ENCODE data around the gene MFRP. TPM values are rescaled to one million over a fixed set of nuclear protein-coding genes. Genes with fewer than 3 reads are reported as not detected.

Gene MFRP
- total and polyA plus RNA-seq, 10 of the 15 experiments (the other 5 are each of a cell fraction or from before 2014, with no cell fraction given) = not detected

DNA sequence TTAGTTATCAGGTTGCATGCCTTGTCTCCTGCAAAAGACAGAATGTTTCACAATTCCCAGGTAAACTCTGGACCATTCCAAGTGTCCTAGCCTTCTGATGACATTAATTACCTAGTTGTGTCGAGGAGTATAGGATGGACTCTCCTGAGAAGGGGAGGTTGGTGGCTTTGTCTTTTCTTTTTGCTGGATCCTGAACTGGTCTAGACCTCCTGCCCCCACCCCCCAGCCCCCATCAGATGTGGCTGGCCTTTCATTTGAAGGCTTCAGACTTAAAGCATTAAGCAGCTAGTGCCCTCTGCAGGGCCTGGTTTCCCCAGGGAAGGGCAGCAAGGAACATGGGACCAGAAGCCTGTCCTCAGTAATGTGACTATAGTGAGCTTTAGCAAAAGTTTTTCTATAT, 39.3 kb downstream of the MFRP start:
- intact Hi-C loops (cut with micrococcal nuclease; ENCODE audit: unreplicated experiment) (no loop called here), in situ Hi-C loops (cut with MboI) (no loop called here)
- Histone ChIP-seq H3K36me3 (ENCODE audit: control insufficient read depth in 2 of 2, insufficient read depth in 2 of 2, low read length in 1 of 2) (peaks cover 13 to 14% of the 10 kb centered on the region in 2 experiments; a peak in 3 of 4 replicates), H3K4me1 (ENCODE audit: control insufficient read depth, insufficient read depth, low read length) (no peaks in the 10 kb centered on the region), H3K27ac (ENCODE audit: control insufficient read depth, insufficient read depth) (no peak overlapping the region), H3K4me3 (no peak overlapping the region), H3K4me2 (ENCODE audit: control insufficient read depth, insufficient read depth) (no peak overlapping the region), H2AFZ (ENCODE audit: control insufficient read depth, low read depth, low read length) (no peak overlapping the region), H3K9me3 (replicated peaks; ENCODE audit: control insufficient read depth, insufficient read depth, low read length) (no peaks in the 10 kb centered on the region), H3K27me3 (replicated peaks in 1 of 2; ENCODE audit: control insufficient read depth in 2 of 2, insufficient read depth in 2 of 2, low read length in 1 of 2) (no peaks in the 10 kb centered on the region), H3K9ac (ENCODE audit: control insufficient read depth, insufficient read depth, low read length) (no peak overlapping the region), H3K79me2 (ENCODE audit: control insufficient read depth, insufficient read depth, low read length) (no peaks in the 10 kb centered on the region), H4K20me1 (ENCODE audit: control insufficient read depth, insufficient read depth) (no peaks in the 10 kb centered on the region)
- DNase-seq (ENCODE audit: low read depth, low spot score) (no peak), FAIRE-seq (no peak), ATAC-seq (no peak; the same call in 2 of the 3 replicates)
- POLR2A ChIA-PET = interaction anchor here (0.6 kb wide), 1 partner anchor 838 kb away, joined by 3 read pairs; no protein-coding TSS in a partner anchor
- WGBS (ENCODE audit: insufficient coverage, insufficient replicate concordance, low lambda C conversion rate, missing lambda C conversion rate) = 0% methylated on average over 1 of the region's 1 CpG
- CTCF ChIA-PET = interaction anchor here (1.0 to 5.1 kb wide), 12 partner anchors 9 to 223 kb away, joined by 3 to 45 read pairs (median 4); partner anchors contain the start of gene HMBS
- RAD21 ChIA-PET (ENCODE audit: unreplicated experiment) = interaction anchor here (1.0 to 1.6 kb wide), 3 partner anchors 14 to 101 kb away, joined by 3 to 4 read pairs (median 3); partner anchors contain the start of gene CBL
- no TSS peak for BruUV-seq (replicated peaks)
- TF ChIP-seq, protein P1, sequence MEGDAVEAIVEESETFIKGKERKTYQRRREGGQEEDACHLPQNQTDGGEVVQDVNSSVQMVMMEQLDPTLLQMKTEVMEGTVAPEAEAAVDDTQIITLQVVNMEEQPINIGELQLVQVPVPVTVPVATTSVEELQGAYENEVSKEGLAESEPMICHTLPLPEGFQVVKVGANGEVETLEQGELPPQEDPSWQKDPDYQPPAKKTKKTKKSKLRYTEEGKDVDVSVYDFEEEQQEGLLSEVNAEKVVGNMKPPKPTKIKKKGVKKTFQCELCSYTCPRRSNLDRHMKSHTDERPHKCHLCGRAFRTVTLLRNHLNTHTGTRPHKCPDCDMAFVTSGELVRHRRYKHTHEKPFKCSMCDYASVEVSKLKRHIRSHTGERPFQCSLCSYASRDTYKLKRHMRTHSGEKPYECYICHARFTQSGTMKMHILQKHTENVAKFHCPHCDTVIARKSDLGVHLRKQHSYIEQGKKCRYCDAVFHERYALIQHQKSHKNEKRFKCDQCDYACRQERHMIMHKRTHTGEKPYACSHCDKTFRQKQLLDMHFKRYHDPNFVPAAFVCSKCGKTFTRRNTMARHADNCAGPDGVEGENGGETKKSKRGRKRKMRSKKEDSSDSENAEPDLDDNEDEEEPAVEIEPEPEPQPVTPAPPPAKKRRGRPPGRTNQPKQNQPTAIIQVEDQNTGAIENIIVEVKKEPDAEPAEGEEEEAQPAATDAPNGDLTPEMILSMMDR (IDR thresholded peaks at IDR 0.05 in 2 of 3, conservative IDR thresholded peaks at IDR 0.05 in 1 of 3; ENCODE audit: control insufficient read depth in 2 of 3, extremely low read depth in 1 of 3, insufficient read depth in 1 of 3, low read depth in 3 of 3, low read length in 3 of 3) = peak in 1 of 3 experiments; percentile 28; a peak in 1 of 6 replicates
- TF ChIP-seq RELA (IDR thresholded peaks at IDR 0.05; ENCODE audit: borderline replicate concordance, partially characterized antibody) = no peak
- SMC1A ChIA-PET (ENCODE audit: uncharacterized antibody, unreplicated experiment) = interaction anchor here (0.6 to 2.7 kb wide), 3 partner anchors 7 to 17 kb away, joined by 3 to 8 read pairs (median 7); no protein-coding TSS in a partner anchor

DNA sequence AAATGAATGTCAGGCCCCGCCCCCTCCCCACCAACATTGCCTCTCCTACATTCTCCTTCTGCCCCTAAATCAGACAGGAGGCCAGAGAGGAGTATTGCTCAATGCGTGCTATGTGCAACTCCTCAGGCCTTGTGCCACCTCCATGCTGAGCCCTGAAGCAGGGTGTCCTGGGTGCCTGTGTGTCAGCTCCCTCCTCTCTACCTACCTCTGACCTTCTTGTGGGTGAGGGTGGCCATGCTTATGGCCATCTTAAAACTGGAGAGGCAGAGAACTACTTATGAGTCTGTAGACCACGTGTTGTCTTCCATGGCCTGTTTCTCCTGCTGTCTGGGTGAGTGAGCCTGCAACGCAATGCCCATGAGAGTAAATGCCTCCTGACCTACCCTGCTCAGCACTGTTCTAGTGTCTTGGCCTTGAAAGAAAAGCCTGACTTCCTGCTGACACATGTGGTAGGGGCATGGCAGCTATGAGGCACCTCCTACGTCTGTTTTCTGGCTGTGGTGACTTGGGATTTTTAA, 40.1 kb downstream of the MFRP start:
- peaks cover 14% of the 10 kb centered on the region in 2 experiments; a peak in 3 of 4 replicates for H3K36me3 ChIP-seq (ENCODE audit: control insufficient read depth in 2 of 2, insufficient read depth in 2 of 2, low read length in 1 of 2)
- no peak overlapping the region for H3K9ac ChIP-seq (ENCODE audit: control insufficient read depth, insufficient read depth, low read length)
- H3K79me2 ChIP-seq (ENCODE audit: control insufficient read depth, insufficient read depth, low read length) = no peaks in the 10 kb centered on the region
- ChIA-PET CTCF (interaction anchor here (0.9 to 5.1 kb wide), 4 partner anchors 16 to 137 kb away, joined by 3 to 45 read pairs (median 4); no protein-coding TSS in a partner anchor), RAD21 (ENCODE audit: unreplicated experiment) (interaction anchor here (1.4 kb wide), 1 partner anchor 32 kb away, joined by 4 read pairs; no protein-coding TSS in a partner anchor), SMC1A (ENCODE audit: uncharacterized antibody, unreplicated experiment) (interaction anchor here (0.6 kb wide), 1 partner anchor 8 kb away, joined by 3 read pairs; no protein-coding TSS in a partner anchor), POLR2A (no interaction called here)
- no peaks in the 10 kb centered on the region for H3K4me1 ChIP-seq (ENCODE audit: control insufficient read depth, insufficient read depth, low read length)
- in situ Hi-C loops (cut with MboI) = no loop called here
- no peak for DNase-seq (ENCODE audit: low read depth, low spot score)
- no peak overlapping the region for H3K4me3 ChIP-seq
- H3K27ac ChIP-seq (ENCODE audit: control insufficient read depth, insufficient read depth) = no peak overlapping the region
- no peaks in the 10 kb centered on the region for H4K20me1 ChIP-seq (ENCODE audit: control insufficient read depth, insufficient read depth)
- no peak for FAIRE-seq
- intact Hi-C loops (cut with micrococcal nuclease; ENCODE audit: unreplicated experiment) = no loop called here
- no TSS peak for BruUV-seq (replicated peaks)
- WGBS (ENCODE audit: insufficient coverage, insufficient replicate concordance, low lambda C conversion rate, missing lambda C conversion rate) = 74% methylated on average over 5 of the region's 5 CpGs
- H3K9me3 ChIP-seq (replicated peaks; ENCODE audit: control insufficient read depth, insufficient read depth, low read length) = no peaks in the 10 kb centered on the region
- H3K27me3 ChIP-seq (replicated peaks in 1 of 2; ENCODE audit: control insufficient read depth in 2 of 2, insufficient read depth in 2 of 2, low read length in 1 of 2) = no peaks in the 10 kb centered on the region
- H3K4me2 ChIP-seq (ENCODE audit: control insufficient read depth, insufficient read depth) = no peak overlapping the region
- H2AFZ ChIP-seq (ENCODE audit: control insufficient read depth, low read depth, low read length) = no peak overlapping the region
- ATAC-seq = peak; percentile 28; the same call in 2 of the 3 replicates
- no peak for TF ChIP-seq ZBED1 (IDR thresholded peaks at IDR 0.05; ENCODE audit: borderline replicate concordance)
- TF ChIP-seq CHD4 (IDR thresholded peaks at IDR 0.05) = no peak
- no peak for TF ChIP-seq MXI1 (IDR thresholded peaks at IDR 0.05; ENCODE audit: low read depth, low read length)
- TF ChIP-seq FOXM1 (IDR thresholded peaks at IDR 0.05; ENCODE audit: low read depth, low read length) = no peak
- TF ChIP-seq, protein P2, sequence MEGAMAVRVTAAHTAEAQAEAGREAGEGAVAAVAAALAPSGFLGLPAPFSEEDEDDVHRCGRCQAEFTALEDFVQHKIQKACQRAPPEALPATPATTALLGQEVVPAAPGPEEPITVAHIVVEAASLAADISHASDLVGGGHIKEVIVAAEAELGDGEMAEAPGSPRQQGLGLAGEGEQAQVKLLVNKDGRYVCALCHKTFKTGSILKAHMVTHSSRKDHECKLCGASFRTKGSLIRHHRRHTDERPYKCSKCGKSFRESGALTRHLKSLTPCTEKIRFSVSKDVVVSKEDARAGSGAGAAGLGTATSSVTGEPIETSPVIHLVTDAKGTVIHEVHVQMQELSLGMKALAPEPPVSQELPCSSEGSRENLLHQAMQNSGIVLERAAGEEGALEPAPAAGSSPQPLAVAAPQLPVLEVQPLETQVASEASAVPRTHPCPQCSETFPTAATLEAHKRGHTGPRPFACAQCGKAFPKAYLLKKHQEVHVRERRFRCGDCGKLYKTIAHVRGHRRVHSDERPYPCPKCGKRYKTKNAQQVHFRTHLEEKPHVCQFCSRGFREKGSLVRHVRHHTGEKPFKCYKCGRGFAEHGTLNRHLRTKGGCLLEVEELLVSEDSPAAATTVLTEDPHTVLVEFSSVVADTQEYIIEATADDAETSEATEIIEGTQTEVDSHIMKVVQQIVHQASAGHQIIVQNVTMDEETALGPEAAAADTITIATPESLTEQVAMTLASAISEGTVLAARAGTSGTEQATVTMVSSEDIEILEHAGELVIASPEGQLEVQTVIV (IDR thresholded peaks at IDR 0.05; ENCODE audit: borderline replicate concordance, partially characterized antibody) = no peak
- TF ChIP-seq JUNB (IDR thresholded peaks at IDR 0.05) = no peak
- no peak for TF ChIP-seq NRF1 (conservative IDR thresholded peaks at IDR 0.05; ENCODE audit: low read depth, low read length)
- no peak for TF ChIP-seq ESRRA (IDR thresholded peaks at IDR 0.05; ENCODE audit: low read length)
- TF ChIP-seq ATF7 (IDR thresholded peaks at IDR 0.05; ENCODE audit: low read depth) = no peak
- TF ChIP-seq BCL11A (IDR thresholded peaks at IDR 0.05; ENCODE audit: low read depth, low read length) = no peak
